ENCODE results near the gene ATL1.
"Not testable (repeated sequence)": the region's sequence is repeated elsewhere in the genome, so short reads cannot be mapped to it uniquely, and the experiment has no call there.

Gene ATL1

DNA sequence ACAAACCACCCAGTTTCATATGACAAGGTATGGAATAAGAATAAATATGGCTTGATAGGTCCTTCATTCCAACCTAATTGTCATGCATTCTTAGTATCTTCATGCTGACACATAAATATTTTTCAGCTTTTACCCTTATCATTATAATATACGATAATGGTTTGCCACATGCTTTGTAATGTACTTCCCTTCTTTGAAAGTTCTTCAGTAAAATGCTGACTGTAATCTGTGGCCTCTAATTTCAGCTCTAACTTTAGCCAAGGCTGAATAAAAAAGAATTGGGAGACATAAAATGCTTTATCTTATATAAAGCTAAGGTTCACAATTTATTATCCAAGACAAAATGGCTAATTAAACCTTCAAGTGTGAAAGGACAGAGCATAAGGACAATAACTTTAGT lies 24.9 kb upstream of the ATL1 start:
- no peak for DNase-seq

DNA sequence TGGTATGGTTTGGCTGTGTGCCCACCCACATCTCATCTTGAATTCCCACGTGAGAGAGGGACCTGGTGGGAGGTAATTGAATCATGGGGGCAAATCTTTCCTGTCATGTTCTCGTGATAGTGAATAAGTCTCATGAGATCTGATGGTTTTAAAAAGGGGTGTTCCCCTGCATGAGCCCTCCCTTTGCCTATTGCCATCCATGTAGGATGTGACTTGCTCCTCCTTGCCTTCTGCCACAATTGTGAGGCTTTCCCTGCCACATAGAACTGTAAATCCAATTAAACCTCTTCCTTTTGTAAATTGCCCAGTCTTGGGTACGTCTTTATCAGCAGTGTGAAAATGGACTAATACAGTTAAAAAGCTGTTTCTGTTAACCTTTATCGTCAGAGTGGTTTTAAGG lies 21.9 kb upstream of the ATL1 start:
- DNase-seq: not testable (repeated sequence)

DNA sequence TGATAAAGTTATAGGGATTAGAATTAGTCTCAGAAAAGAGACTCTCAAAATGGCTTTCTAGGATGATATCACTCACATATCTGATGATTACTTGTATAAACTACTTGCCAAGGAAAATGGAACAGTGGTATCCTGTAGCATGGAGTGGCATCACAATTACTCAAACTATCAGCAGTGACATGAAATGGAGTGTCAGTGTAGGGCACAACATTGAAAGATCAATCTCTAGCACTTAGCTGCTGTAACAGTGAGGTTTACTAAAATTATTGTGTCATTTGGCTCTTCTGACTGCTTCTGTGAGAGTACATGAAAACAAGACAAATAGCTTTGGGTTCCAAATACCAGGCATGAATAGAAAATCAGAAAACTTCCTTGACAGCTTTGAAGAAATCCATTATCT lies 20.9 kb upstream of the ATL1 start:
- no peak for DNase-seq

DNA sequence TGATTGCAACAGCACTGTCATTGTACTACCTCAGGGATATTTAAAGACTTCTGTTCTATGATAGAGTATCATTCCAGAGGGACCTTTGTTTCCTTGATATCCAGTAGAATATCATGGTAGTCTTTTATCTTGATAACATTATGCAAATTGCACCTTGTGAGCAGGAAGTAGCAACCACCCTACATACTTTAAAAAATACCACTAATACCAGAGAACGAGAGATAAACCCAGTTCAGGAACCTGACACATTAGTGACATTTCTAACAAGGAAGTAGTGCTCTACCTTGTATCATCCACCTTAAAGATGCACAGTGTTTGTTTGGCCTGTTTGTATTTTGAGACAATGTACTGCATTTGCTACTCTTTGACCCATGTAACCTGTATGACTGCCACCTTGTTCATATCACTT lies 18.8 kb upstream of the ATL1 start:
- DNase-seq: no peak

DNA sequence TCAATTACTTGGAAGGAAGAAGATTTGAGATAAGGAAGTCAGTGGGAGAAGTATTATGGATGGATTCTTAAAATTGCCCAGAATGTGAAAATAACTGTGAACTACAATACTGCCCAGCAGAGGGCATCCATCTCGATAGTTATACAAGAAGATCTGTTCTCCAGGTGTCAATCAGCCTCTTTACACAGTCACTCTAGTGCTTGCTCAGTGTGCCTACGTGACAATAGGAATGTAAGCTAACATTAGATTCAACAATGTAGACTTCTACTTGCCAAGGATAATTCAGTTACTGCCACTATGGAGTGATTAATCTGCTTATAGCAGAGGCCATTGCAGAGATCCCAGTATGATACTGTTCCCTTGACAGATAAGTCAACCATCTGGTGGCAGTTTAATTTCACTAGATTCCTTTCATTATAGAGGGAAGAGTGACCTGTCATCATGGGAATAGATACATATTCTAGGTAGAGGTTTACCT lies 17.0 kb upstream of the ATL1 start:
- peak; percentile 45 for DNase-seq

DNA sequence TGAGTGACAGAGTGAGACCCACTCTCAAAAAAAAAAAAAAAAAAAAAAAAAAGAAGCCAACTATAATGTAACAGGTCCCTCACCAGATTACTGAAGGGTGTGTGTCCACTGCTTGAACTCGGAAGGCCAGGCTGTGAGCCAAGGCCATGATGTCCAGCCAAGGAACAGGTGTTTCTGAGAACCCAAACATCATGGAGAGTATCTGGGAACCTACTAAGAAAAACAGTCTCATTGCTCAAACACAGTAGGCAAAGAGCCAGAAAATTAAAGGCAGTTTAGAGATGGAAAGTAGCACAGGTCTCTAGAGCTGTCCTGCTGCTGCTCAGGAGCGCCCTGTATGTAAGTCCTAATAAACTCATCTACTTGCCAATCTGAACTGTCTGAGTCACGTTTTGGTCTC lies 15.0 kb upstream of the ATL1 start:
- DNase-seq: no peak

DNA sequence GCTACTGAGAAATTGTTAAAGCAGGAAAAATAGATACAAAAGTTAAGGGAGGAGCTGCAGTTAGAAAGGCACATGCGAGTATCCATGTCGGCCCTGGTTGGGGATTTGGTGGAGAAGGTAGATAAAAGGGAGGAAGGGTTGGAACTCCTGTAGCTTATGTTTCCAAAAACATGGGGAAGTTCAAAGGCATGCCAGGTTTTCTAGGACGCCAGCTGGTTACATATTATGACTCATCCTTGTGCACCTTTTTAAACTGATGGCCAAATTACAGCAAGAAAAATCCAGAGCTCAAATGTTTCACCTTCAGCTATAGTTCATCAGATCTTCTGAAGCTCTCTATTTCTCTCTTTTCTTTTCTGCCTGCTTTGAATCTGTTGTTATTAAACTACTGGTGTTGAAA lies 14.3 kb upstream of the ATL1 start:
- DNase-seq: no peak

DNA sequence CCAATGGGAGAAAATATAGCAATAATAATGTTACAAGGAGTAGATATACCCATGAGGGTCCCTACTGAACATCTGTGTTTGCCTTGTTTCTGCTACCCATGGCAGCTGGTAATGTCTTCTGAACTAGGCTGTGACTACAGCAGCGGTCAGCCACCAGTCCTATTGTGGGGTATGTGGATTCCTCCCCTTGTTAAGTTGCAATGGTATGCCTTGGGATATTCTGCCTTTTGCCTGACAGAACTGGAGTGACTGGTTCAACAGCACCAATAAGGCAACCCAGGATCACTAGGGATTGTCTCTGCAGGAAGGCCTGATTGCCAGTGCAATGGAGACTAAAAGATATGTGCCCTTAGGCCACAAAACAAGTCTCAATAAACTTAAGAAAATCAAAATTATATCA lies 9.7 kb upstream of the ATL1 start:
- no peak for DNase-seq

DNA sequence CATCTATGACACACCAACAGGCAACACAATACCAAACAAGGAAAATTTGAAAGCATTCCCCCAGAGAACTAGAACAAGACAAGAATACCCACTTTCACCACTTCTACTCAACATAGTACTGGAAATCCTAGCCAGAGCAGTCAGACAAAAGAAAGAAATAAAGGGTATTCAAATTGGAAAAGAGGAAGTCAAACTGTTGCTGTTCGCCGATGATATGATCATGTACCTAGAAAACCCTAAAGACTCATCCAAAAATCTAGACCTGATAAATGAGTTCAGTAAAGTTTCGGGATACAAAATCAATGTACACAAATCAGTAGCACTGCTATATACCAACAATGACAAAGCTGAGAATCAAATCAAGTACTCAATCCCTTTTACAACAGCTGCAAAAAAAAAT lies 8.1 kb upstream of the ATL1 start:
- no peak for DNase-seq

DNA sequence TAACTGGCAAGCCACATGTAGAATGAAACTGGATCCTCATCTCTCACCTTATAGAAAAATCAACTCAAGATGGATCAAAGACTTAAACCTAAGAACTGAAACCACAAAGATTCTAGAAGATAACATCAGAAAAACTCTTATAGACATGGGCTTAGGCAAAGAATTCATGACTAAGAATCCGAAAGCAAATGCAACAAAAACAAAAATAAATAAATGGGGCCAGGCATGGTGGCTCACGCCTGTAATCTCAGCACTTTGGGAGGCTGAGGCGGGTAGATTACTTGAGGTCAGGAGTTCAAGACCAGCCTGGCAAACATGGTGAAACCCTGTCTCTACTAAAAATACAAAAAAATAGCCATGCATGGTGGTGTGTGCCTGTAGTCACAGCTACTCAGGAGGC lies 7.1 kb upstream of the ATL1 start:
- not testable (repeated sequence) for DNase-seq

DNA sequence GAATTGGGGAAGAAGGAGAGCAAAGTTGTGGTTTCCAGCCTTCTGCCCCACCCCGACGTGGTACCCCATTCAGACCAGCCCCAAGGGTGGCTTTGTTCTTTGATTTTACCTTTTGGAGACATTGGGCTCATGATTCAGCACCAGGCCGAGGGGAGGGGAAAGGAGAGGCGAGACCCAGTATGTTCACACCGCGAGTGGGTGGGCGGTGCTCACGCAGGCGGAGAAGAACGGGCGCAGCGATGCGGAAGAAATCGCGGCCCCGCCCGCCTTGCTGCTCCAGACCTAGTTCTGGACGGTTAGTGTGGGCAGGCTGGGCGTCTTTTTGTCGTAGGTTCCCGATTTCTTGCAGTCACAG lies 963 bp downstream of the ATL1 start:
- DNase-seq: peak; percentile 78

DNA sequence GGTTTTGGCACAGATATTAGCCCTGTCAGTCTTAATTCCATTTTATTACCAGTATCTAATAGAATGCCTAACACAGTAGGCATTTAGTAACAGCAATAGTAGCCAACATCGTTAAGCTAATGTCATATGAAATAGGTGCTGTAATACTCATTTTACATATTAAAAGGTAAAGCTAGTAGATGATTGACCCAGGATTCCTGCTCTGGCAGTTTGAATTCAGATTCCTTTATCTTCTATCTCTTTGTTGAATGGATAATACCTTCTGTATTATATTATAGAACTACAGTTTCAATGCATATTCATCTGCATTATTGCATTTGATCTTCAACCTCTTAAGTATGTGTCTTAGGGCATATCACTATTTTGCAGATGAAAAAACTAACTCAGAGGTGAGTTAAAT lies 2.9 kb downstream of the ATL1 start:
- no peak for DNase-seq

DNA sequence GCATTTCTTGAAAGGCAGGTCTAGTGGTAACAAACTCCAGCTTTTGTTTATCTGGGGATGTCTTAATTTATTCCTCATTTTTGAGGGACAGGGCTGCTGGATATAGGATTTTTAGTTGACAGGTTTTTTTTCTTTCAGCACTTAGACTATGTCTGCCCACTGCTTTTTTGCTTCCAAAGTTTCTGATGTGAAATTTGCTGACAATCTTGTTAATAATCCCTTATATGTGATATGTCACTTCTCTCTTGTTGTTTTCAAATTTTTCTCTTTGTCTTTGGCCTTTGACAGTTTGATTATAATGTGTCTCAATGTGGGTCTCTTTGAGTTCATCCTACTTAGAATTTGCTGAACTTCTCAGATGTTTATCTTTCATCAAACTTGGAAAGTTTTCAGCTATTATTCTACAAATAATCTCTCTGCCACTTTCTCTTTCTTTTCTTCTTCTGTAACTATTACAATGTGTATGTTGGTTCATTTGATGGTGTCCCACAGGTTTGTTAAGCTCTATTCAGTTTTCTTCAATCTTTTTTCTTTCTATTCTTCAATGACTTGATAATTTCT lies 9.8 kb downstream of the ATL1 start:
- no peak for DNase-seq

DNA sequence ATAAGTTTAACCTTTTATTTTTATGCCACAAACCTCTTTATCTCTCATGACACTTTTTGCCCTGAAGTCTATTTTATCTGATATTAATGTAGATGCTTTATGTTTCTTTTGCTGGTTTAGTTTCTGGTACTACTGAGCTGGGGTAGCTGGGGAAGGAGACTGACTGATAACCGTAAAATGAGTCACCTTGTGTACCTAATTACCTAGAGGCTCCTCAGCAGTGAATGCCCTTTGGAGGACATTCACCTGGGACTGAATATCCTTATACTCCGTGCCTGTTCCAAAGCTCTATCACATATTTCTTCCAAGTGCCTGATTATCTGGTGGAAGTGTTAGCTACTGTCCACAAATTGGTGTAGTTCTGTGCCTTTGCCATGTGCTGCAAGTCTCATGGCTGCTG lies 13.9 kb downstream of the ATL1 start:
- DNase-seq: no peak

DNA sequence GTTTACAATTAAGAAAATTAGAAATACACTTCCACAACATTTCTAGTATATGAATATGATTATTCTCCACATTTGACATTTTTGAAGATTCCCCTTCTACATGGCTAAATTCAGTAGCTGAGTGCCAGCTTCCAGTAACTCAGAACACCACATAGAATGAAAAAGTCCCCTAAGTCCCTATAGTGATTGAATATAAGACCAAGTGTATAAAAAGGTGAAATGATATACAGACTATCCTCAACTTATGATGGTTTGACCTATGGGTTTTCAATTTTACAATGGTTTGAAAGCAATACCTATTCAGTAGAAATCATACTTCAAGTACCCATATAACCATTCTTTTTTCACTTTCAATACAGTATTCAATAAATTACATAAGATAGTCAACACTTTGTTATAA lies 15.8 kb downstream of the ATL1 start:
- DNase-seq: no peak

DNA sequence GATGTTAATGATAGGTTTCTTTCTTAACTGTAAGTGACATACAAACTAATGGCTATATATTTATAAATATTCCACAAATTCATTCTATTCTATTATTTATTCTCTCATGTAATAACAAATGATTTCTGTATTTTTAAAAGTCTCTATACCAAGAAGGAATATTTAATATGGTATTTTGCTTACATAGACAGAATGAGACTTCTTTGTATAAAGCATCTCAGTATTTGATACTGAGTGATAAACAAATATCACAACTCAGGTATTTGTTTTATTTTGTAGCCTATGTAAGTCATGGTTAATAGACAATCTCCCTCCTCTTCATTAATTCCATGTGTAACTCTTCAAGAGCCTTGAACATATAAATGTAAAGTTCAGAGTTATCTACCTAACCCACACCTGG lies 18.0 kb downstream of the ATL1 start:
- no peak for DNase-seq

DNA sequence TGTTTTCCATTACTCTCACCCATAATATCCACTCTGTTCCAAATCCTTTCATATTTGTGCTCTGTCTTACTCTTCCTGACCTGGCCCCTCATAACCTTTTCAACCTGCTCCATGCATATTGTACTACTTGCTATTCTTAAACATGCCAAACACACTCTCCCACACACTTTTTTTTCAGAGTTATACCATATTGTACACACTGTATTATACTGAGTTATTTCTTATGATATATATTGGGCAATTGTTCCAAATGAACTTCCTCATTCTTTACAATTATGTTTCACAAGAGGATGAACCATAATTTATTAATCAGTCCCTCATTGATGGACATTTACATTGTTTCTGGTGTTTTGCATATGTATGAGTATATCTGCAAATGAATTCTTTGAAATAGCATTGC lies 18.5 kb downstream of the ATL1 start:
- no peak for DNase-seq

DNA sequence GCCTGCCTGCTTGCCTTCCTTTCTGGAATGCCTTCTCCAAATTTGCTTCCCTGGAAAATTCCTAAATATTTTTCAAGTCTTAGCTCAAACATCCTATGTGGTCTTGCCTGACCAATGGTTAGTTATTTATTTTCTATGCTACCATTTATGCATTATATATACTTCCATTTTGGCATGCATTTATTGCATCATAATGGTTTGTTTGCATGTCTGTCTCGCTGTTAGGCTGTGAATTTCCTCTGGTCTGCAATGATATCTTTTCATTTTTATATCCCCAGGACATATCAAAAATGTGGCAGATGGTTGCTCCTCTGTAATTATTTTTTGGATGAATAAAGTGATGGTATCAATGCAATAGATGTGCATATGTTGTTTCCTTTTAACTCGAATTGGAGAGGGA lies 30.5 kb downstream of the ATL1 start:
- no peak for DNase-seq

DNA sequence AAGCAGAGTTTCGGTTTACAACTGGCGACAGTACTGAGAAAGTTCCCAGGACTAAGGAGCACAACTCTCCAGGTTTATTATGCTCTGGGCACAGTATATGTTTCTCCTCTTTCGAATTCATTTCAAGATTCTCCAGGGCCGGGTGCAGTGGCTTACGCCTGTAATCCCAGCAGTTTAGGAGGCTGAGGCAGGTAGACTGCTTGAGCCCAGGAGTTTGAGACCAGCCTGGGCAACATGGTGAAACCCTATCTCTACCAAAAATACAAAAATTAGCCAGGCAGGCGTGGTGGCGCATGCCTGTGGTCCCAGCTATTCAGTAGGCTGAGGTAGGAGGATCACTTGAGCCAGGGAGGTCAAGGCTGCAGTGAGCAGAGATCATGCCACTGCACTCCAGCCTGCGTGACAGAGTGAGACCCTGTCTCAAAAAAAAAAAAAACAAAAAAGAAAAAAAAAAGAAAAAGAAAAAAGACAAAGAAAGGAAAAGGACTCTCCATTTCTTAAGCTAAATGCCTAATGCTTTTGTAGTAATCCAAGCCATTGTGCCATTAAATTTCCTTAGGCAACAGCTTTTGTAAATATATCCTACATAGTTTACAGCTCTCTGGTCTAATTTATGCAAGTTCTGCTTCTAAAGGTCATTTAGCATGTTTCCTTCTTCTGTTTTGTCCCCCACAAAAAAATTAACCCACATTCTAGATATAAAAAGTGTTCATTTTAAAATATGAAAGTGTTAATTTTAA lies 34.8 kb downstream of the ATL1 start:
- DNase-seq: no peak

DNA sequence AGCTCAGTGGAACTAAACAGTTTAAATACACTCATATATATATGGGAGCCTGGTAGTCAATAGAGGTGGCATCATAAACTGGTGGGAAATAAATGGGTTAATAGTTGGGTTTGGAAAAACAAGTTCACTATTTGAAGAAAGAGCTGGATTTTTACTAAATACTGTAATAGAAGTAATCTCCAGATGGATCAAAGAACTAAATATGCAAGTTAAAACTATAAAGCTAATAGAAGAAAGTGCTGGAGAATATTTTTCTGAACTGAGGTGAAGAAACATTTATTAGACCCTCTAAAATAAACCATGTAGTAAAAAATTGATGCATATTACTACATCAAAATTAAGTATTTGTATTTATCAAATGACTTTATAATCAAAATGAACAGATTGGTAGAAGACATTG lies 38.8 kb downstream of the ATL1 start:
- DNase-seq: no peak

DNA sequence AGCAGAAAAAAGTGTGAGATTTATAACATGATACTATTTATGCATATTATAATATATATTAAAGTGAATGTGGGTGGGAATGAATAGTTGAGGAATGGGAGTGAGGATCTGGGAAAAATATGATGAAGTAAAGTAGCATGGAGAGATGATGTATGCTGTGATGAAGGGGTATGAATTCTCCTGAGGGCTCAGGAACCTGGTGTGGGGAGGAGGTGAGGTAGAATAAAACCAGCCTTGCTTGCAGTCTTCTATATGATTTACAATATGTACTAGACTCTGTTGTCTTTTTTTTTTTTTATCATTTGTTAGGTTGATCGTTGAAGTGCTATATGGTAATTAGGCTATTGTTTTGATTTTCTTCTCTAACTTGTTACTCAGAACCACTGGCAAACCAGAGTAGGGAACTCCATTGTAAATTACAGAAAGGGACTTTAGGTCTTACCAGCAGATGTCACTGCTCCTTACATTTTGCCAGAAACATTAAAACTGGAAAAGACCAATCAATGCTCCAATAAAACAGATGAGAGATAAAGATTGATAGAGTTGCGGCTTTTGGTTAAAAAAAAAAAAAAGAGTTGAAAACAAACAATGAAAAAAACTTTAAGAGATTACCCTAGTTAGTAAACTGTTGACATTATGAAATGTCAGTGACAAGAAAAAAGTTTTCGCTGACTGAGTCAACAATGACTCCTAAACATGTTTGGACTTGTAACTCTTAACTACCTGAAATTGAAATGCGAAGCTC lies 39.9 kb downstream of the ATL1 start:
- peak; percentile 7 for DNase-seq

DNA sequence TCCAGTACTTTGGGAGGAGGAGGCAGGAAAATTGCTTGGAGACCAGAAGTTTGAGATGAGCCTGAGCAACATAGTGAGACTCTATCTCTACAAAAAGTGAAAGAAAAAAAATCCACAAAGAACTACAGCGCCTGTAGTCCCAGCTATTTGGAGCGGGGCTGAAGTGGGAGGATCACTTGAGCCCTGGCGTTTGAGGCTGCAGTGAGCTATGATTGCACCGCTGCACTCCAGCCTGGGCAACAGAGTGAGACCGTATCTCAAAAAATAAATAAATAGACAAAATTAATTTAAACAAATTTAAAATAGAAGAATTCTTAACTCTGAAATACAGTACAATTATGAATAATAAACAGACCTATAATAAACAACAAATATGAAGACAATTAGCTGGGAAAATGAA lies 40.9 kb downstream of the ATL1 start:
- no peak for DNase-seq

DNA sequence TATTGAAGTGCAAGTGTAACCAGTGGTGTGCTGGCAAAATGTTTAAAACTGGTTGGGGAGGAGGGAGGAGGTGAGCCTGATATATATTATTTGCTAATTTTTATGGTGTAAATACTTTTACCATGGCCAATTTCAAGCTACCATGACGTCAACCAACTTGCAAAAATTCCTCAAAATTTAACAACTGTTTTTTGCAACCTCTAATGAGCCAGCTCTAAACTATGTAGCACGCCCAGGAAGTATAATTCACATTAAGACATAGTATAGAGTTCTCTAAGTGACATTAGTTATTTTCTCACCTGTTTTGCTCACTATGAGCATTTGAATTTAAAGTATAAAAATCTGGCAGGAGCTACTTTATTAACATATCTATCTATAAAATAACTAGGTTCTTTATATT lies 41.4 kb downstream of the ATL1 start:
- no peak for DNase-seq

DNA sequence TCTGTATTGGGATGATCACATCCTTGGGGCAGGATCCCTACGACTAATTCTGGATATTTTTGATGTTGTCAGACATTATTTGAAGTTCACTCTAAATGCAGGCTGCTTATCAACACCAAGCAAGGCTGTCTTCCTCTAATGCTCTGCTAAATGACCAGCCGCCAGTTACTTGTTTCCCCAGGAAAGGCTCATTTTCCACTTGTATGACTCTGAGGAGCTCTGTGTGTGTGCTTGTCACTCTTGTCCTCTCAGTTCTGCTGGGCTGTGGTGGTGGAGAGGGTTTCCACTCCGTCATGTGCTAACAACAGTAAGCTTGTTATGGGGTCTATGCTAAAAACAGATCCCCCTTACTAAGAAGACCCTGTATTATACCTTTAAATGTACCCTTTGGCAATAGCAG lies 42.1 kb downstream of the ATL1 start:
- DNase-seq: no peak

DNA sequence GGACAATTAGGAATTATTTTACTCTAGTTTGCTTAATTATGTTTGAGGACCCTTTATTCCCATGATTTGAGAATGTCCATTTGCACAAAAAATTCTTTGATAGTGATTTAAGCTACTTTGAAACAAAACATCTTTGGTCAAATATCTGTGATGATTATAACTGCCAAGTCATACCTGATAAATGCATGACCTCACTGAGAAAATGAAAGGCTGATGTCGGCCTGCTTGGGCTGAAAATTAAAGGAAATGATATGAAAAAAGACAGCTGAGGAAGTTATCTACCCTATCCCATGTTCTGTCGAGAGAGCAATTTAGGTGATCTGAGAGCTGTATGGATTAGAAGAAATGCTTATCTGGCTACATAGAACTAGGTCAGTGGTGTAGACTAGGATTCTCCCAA lies 43.6 kb downstream of the ATL1 start:
- no peak for DNase-seq

Data from NCI-H526 treated with DMSO at 0.1 percent for 48 hours (cell line).